Liver (tissue), 9 donors: Measurements from ENCODE around the gene SEBOX. TPM values are rescaled to one million over a fixed set of nuclear protein-coding genes. Genes with fewer than 3 reads are reported as not detected.
A peak's percentile ranks its signal among the peaks of the same experiment; 100 is the strongest.

ENCODE experiments used
- DNase-seq: peaks from one replicate; pipeline ENCODE4 v3.0.0-alpha.2; 2017; ENCODE audit warnings: low spot score
- H3K27ac ChIP-seq, 2 donors: one replicate each; pipeline ENCODE4 v1.7.0; 2013; ENCODE audit warnings: inconsistent platforms in 2 of 2, low read length in 2 of 2, control low read depth in 1 of 2, low read depth in 1 of 2, mild to moderate bottlenecking in 1 of 2
- H3K27me3 ChIP-seq, 4 donors: one replicate each; pipeline versions ENCODE4 v1.6.1 to v1.7.0; 2013; ENCODE audit warnings: low read length in 3 of 4, inconsistent platforms in 1 of 4, mild to moderate bottlenecking in 1 of 4, moderate library complexity in 1 of 4; ENCODE audit not compliant: control insufficient read depth in 4 of 4, insufficient read depth in 4 of 4
- H3K36me3 ChIP-seq, 4 donors: one replicate each; pipeline versions ENCODE4 v1.6.1 to v1.7.0; 2013; ENCODE audit warnings: low read length in 3 of 4, mild to moderate bottlenecking in 3 of 4, low read depth in 1 of 4, moderate library complexity in 1 of 4; ENCODE audit not compliant: control insufficient read depth in 4 of 4, insufficient read depth in 3 of 4
- H3K4me1 ChIP-seq, 4 donors: one replicate each; pipeline versions ENCODE4 v1.6.1 to v1.7.0; 2013; ENCODE audit warnings: low read length in 3 of 4, mild to moderate bottlenecking in 3 of 4, moderate library complexity in 1 of 4; ENCODE audit not compliant: control insufficient read depth in 4 of 4, insufficient read depth in 4 of 4
- H3K4me3 ChIP-seq, 3 donors: one replicate each; pipeline versions ENCODE4 v1.6.1 to v1.7.0; 2013; ENCODE audit warnings: low read length in 3 of 3, control low read depth in 1 of 3, low read depth in 1 of 3, mild to moderate bottlenecking in 1 of 3
- H3K9ac ChIP-seq, 2 donors: one replicate each; pipeline ENCODE4 v1.7.0; 2013; ENCODE audit warnings: low read length in 2 of 2, mild to moderate bottlenecking in 2 of 2, moderate library complexity in 2 of 2, control low read depth in 1 of 2, low read depth in 1 of 2
- H3K9me3 ChIP-seq, 4 donors: one replicate each; pipeline versions ENCODE4 v1.6.1 to v1.7.0; 2013; ENCODE audit warnings: low read length in 3 of 4; ENCODE audit not compliant: control insufficient read depth in 4 of 4
- ATF3 ChIP-seq: IDR thresholded peaks from 2 replicates; pipeline ENCODE4 v1.6.1; 2016; ENCODE audit warnings: antibody characterized with exemption
- CTCF ChIP-seq: fragments of 150-350 bp; IDR thresholded peaks from 2 replicates; pipeline ENCODE4 v1.5.1; 2017; ENCODE audit warnings: improper control_type of control experiment, low read depth, low read length; ENCODE audit not compliant: missing input control
- EGR1 ChIP-seq, 2 donors: IDR thresholded peaks; 2 replicates each; pipeline ENCODE4 v1.6.1; 2016 to 2018; ENCODE audit warnings: antibody characterized with exemption in 2 of 2, low read depth in 2 of 2
- FOXA1 ChIP-seq: IDR thresholded peaks from 2 replicates; pipeline ENCODE4 v1.6.1; 2016; ENCODE audit warnings: antibody characterized with exemption
- FOXA2 ChIP-seq: IDR thresholded peaks from 2 replicates; pipeline ENCODE4 v1.6.1; 2016; ENCODE audit warnings: antibody characterized with exemption
- GABPA ChIP-seq, 2 donors: IDR thresholded peaks in 1 of 2; conservative IDR thresholded peaks in 1 of 2; 2 replicates each; pipeline ENCODE4 v1.6.1; 2016; ENCODE audit warnings: antibody characterized with exemption in 2 of 2, mild to moderate bottlenecking in 1 of 2, moderate library complexity in 1 of 2
- HNF4A ChIP-seq, 2 donors: conservative IDR thresholded peaks; 2 replicates each; pipeline ENCODE4 v1.6.1; 2016; ENCODE audit warnings: antibody characterized with exemption in 2 of 2, mild to moderate bottlenecking in 2 of 2
- HNF4G ChIP-seq: IDR thresholded peaks from 2 replicates; pipeline ENCODE4 v1.6.1; 2016; ENCODE audit warnings: antibody characterized with exemption
- JUND ChIP-seq, 2 donors: IDR thresholded peaks; 2 replicates each; pipeline ENCODE4 v1.6.1; 2016; ENCODE audit warnings: antibody characterized with exemption in 2 of 2
- MAX ChIP-seq: IDR thresholded peaks from 2 replicates; pipeline ENCODE4 v1.6.1; 2016; ENCODE audit warnings: antibody characterized with exemption
- NR2F2 ChIP-seq: IDR thresholded peaks from 2 replicates; pipeline ENCODE4 v1.6.1; 2016; ENCODE audit warnings: antibody characterized with exemption
- RAD21 ChIP-seq, 2 donors: IDR thresholded peaks; 2 replicates each; pipeline ENCODE4 v1.6.1; 2016; ENCODE audit warnings: antibody characterized with exemption in 2 of 2, mild to moderate bottlenecking in 2 of 2
- REST ChIP-seq: IDR thresholded peaks from 2 replicates; pipeline ENCODE4 v1.6.1; 2016; ENCODE audit warnings: antibody characterized with exemption, mild to moderate bottlenecking
- RXRA ChIP-seq, 2 donors: IDR thresholded peaks; 2 replicates each; pipeline ENCODE4 v1.6.1; 2017 to 2018; ENCODE audit warnings: antibody characterized with exemption in 2 of 2, mild to moderate bottlenecking in 1 of 2
- SP1 ChIP-seq: IDR thresholded peaks from 2 replicates; pipeline ENCODE4 v1.6.1; 2018; ENCODE audit warnings: antibody characterized with exemption, mild to moderate bottlenecking
- TAF1 ChIP-seq: conservative IDR thresholded peaks from 2 replicates; pipeline ENCODE4 v1.6.1; 2016; ENCODE audit warnings: antibody characterized with exemption, mild to moderate bottlenecking
- YY1 ChIP-seq: IDR thresholded peaks from 2 replicates; pipeline ENCODE4 v1.6.1; 2016; ENCODE audit warnings: antibody characterized with exemption, mild to moderate bottlenecking
- ZBTB33 ChIP-seq: IDR thresholded peaks from 2 replicates; pipeline ENCODE4 v1.6.1; 2016; ENCODE audit warnings: antibody characterized with exemption
- WGBS: extraction: QIAGEN DNeasy Blood & Tissue Kit; methylation state at CpG from one replicate; pipeline ENCODE4 v1.1.7; 2013; 5-methylcytosine and 5-hydroxymethylcytosine counted together
- polyA plus RNA-seq, 2 donors: library from polyadenylated mRNA; stranded (reverse) in 1 of 2; unstranded in 1 of 2; fragments of 200-250 nt in 1 of 2; fragments of >200 nt in 1 of 2; fragmentation: Nextera tagmentation in 1 of 2; extraction: Ambion mirVana in 1 of 2; gene quantifications; one replicate each; pipeline versions ENCODE4 v1.2.1 to v1.2.3, GENCODE V29; 2013 to 2015
- total RNA-seq, 2 donors: library from RNA; depleted of rRNA; stranded (reverse); fragments of >200 nt; gene quantifications; one replicate each; pipeline ENCODE4 v1.2.3, GENCODE V29; 2014
- donor health status: healthy.
- donor health status: healthy.
- donor health status: healthy.
- donor health status: healthy.
- donor health status: healthy.

Gene SEBOX
- total and polyA plus RNA-seq, 4 donors = 0.19 to 0.59 TPM; not detected in 2

GRCh38 chr17:28398280-28398981 lies 33.4 kb upstream of the SEBOX start:
- peak; percentile 80 to 88 for TF ChIP-seq RXRA (IDR thresholded peaks at IDR 0.05)
- no peak for TF ChIP-seq FOXA1
- no peak for TF ChIP-seq TAF1
- no peak for TF ChIP-seq EGR1 (IDR thresholded peaks at IDR 0.05; ENCODE audit: low read depth in 2 of 2)
- peak; percentile 63 for TF ChIP-seq NR2F2
- TF ChIP-seq ZBTB33 = no peak
- no peak for TF ChIP-seq MAX
- TF ChIP-seq ATF3 = no peak
- peak; percentile 18 for TF ChIP-seq HNF4G
- TF ChIP-seq FOXA2 = no peak
- TF ChIP-seq CTCF = no peak
- TF ChIP-seq JUND (IDR thresholded peaks at IDR 0.05) = peak; percentile 47 to 63
- TF ChIP-seq HNF4A (conservative IDR thresholded peaks at IDR 0.05) = peak; percentile 85 to 90
- peak; percentile 72 for TF ChIP-seq SP1
- TF ChIP-seq YY1 = no peak
- TF ChIP-seq GABPA (IDR thresholded peaks at IDR 0.05 in 1 of 2, conservative IDR thresholded peaks at IDR 0.05 in 1 of 2) = no peak
- no peak for TF ChIP-seq RAD21 (IDR thresholded peaks at IDR 0.05)
- peak; percentile 35 for TF ChIP-seq REST
- H3K9ac ChIP-seq = no peak overlapping the region

More at GRCh38 chr17:28398280-28398981, 33.4 kb upstream of the SEBOX start:
- 58% methylated on average over 6 of the region's 6 CpGs for WGBS
- H3K36me3 ChIP-seq = peaks cover 3 to 50% (median 32%) of the 10 kb centered on the region in 4 donors
- no peaks in the 10 kb centered on the region for H3K9me3 ChIP-seq
- no peaks in the 10 kb centered on the region for H3K27me3 ChIP-seq
- no peak overlapping the region for H3K4me3 ChIP-seq
- H3K27ac ChIP-seq = peak overlapping the region in 1 of 2 donors; percentile 23
- DNase-seq = no peak
- peaks cover 9 to 42% (median 29%) of the 10 kb centered on the region in 4 donors for H3K4me1 ChIP-seq
